Measurements from ENCODE around the gene PABPN1.

GRCh38 chr14:23297611-23298277 lies 23.5 kb upstream of the PABPN1 start:
- no peak for TF ChIP-seq CTCF (IDR thresholded peaks at IDR 0.05)
- TF ChIP-seq POLR2AphosphoS5 (IDR thresholded peaks at IDR 0.05): no peak

Data from breast epithelium (tissue), 3 donors.